Measurements from ENCODE around the gene ZNF138. TPM values are rescaled to one million over a fixed set of nuclear protein-coding genes. Genes with fewer than 3 reads are reported as not detected.

The ZNF138 gene
- total RNA-seq, 1 experiment from 2014 or later: 7.6 TPM

- ATAC-seq: no peak
- Histone ChIP-seq H3K27ac (ENCODE audit: low read length) (no peak overlapping the region), H3K9me3 (ENCODE audit: control insufficient read depth, insufficient read depth, low read depth, low read length) (no peaks in the 10 kb centered on the region), H3K4me1 (ENCODE audit: control insufficient read depth, insufficient read depth, low read length) (no peaks in the 10 kb centered on the region), H3K36me3 (ENCODE audit: control insufficient read depth, insufficient read depth, low read length) (no peaks in the 10 kb centered on the region), H3K4me3 (ENCODE audit: low read depth in 2 of 2, low read length in 2 of 2) (no peak overlapping the region), H3K27me3 (ENCODE audit: control insufficient read depth, insufficient read depth, low read length) (no peaks in the 10 kb centered on the region)
- BruUV-seq (replicated peaks): no TSS peak
- intact Hi-C loops (cut with micrococcal nuclease; ENCODE audit: unreplicated experiment) (no loop called here), in situ Hi-C loops (cut with HindIII; ENCODE audit: low pct_unique_long_range_greater_than_20kb, low sequenced_read_pairs) (no loop called here)
- POLR2A ChIA-PET: no interaction called here
- TF ChIP-seq CTCF (IDR thresholded peaks at IDR 0.05) (no peak), REST (IDR thresholded peaks at IDR 0.05; ENCODE audit: insufficient read depth in 1 of 2, low read depth in 2 of 2, low read length in 1 of 2) (no peak), SIN3A (IDR thresholded peaks at IDR 0.05; ENCODE audit: borderline replicate concordance, insufficient read depth, low read depth, low read length) (no peak), POLR2AphosphoS5 (IDR thresholded peaks at IDR 0.05; ENCODE audit: low read depth, low read length) (no peak), TCF7L2 (IDR thresholded peaks at IDR 0.05; ENCODE audit: low read depth, low read length) (no peak)
- no peak for DNase-seq (ENCODE audit: low read depth, low spot score)
- CTCF ChIA-PET: no interaction called here
Observed at GRCh38 chr7:64838691-64839090, 44.5 kb downstream of the ZNF138 start.

GRCh38 chr7:64839910-64840309, 45.7 kb downstream of the ZNF138 start:
- H3K4me1 ChIP-seq (ENCODE audit: control insufficient read depth, insufficient read depth, low read length): no peaks in the 10 kb centered on the region
- H3K36me3 ChIP-seq (ENCODE audit: control insufficient read depth, insufficient read depth, low read length): no peaks in the 10 kb centered on the region
- no TSS peak for BruUV-seq (replicated peaks)
- ChIA-PET POLR2A (no interaction called here), CTCF (interaction anchor here (0.6 kb wide), 1 partner anchor 774 kb away, joined by 4 read pairs; no protein-coding TSS in a partner anchor)
- H3K9me3 ChIP-seq (ENCODE audit: control insufficient read depth, insufficient read depth, low read depth, low read length): no peaks in the 10 kb centered on the region
- H3K4me3 ChIP-seq (ENCODE audit: low read depth in 2 of 2, low read length in 2 of 2): no peak overlapping the region
- H3K27ac ChIP-seq (ENCODE audit: low read length): no peak overlapping the region
- ATAC-seq (no peak), DNase-seq (ENCODE audit: low read depth, low spot score) (no peak)
- in situ Hi-C loops (cut with HindIII; ENCODE audit: low pct_unique_long_range_greater_than_20kb, low sequenced_read_pairs): no loop called here
- TF ChIP-seq REST (IDR thresholded peaks at IDR 0.05; ENCODE audit: insufficient read depth in 1 of 2, low read depth in 2 of 2, low read length in 1 of 2): no peak
- TF ChIP-seq CTCF (IDR thresholded peaks at IDR 0.05): no peak
- no peak for TF ChIP-seq TCF7L2 (IDR thresholded peaks at IDR 0.05; ENCODE audit: low read depth, low read length)
- TF ChIP-seq POLR2AphosphoS5 (IDR thresholded peaks at IDR 0.05; ENCODE audit: low read depth, low read length): no peak
- TF ChIP-seq SIN3A (IDR thresholded peaks at IDR 0.05; ENCODE audit: borderline replicate concordance, insufficient read depth, low read depth, low read length): no peak
- intact Hi-C loops (cut with micrococcal nuclease; ENCODE audit: unreplicated experiment): no loop called here
- H3K27me3 ChIP-seq (ENCODE audit: control insufficient read depth, insufficient read depth, low read length): no peaks in the 10 kb centered on the region

Data from Panc1 (cell line).